T-helper 17 cell (primary cell): Measurements from ENCODE around the gene SH3BP5. TPM values are rescaled to one million over a fixed set of nuclear protein-coding genes. Genes with fewer than 3 reads are reported as not detected.

Experiments
- ATAC-seq: fragments of 150-1000 bp; cut with Tn5 transposase; 2 replicates; pipeline ENCODE4 v1.10.0; 2021; ENCODE audit warnings: mild to moderate bottlenecking, moderate library complexity
- DNase-seq, 3 donors: peaks; one replicate each; pipeline versions ENCODE4 v3.0.0 to v3.0.0-alpha.2; 2020 to 2021
- H3K9me3 ChIP-seq: one replicate; pipeline ENCODE4 v1.7.0; 2013; ENCODE audit warnings: low read length, mild to moderate bottlenecking; ENCODE audit not compliant: control insufficient read depth, poor library complexity, severe bottlenecking
- H3K27ac Mint-ChIP-seq: one replicate; pipeline ENCODE4 v1.8.0; 2022; ENCODE audit warnings: mild to moderate bottlenecking, moderate library complexity, mixed read lengths
- H3K27me3 Mint-ChIP-seq: one replicate; pipeline ENCODE4 v1.8.0; 2022; ENCODE audit warnings: mixed read lengths
- H3K36me3 Mint-ChIP-seq: one replicate; pipeline ENCODE4 v1.8.0; 2022; ENCODE audit warnings: low read depth, mixed read lengths
- H3K4me1 Mint-ChIP-seq: one replicate; pipeline ENCODE4 v1.8.0; 2022; ENCODE audit warnings: mild to moderate bottlenecking, mixed read lengths
- H3K4me3 Mint-ChIP-seq: one replicate; pipeline ENCODE4 v1.8.0; 2022; ENCODE audit warnings: mild to moderate bottlenecking, moderate library complexity, mixed read lengths
- total RNA-seq, 4 donors: library from RNA in 2 of 4; stranded (reverse) in 2 of 4; gene quantifications; one replicate each; pipeline ENCODE4 v1.2.3 and lab custom pipeline; 2022 to 2026

The SH3BP5 gene
- total RNA-seq, 2 donors from 2014 or later, result 50.7 to 78.4 TPM

DNA sequence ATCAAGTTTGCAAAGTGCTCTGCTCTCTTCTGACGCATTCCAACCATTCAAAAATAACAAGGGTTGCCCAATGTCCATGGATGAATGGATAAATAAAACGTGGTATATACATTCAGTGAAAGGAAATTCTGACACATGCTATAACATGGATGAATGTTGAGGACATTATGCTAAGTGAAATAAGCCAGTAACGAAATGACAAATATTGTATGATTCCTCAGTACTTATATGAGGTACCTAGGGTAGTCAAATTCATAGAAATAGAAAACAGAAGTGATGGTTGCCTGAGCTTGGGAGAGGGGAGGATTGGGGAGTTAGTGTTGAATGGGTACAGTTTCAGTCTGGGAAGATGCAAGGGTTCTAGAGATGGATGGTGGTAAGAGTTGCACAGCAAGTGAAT, 33.9 kb downstream of the SH3BP5 start:
- no peaks in the 10 kb centered on the region for H3K27me3 Mint-ChIP-seq
- ATAC-seq (no peak), DNase-seq (no peak)
- peak overlapping the region; percentile 65 for H3K27ac Mint-ChIP-seq
- peaks cover 15% of the 10 kb centered on the region for H3K36me3 Mint-ChIP-seq
- H3K4me3 Mint-ChIP-seq, result no peak overlapping the region
- H3K4me1 Mint-ChIP-seq, result peaks cover 54% of the 10 kb centered on the region
- H3K9me3 ChIP-seq, result no peaks in the 10 kb centered on the region

- H3K36me3 Mint-ChIP-seq, result peaks cover 15% of the 10 kb centered on the region
- DNase-seq, result no peak
- H3K4me3 Mint-ChIP-seq, result no peak overlapping the region
- H3K4me1 Mint-ChIP-seq, result peaks cover 56% of the 10 kb centered on the region
- H3K27ac Mint-ChIP-seq, result peak overlapping the region; percentile 65
- ATAC-seq, result no peak
- no peaks in the 10 kb centered on the region for H3K27me3 Mint-ChIP-seq
- no peaks in the 10 kb centered on the region for H3K9me3 ChIP-seq
These were observed 34.6 kb downstream of the SH3BP5 start for GRCh38 chr3:15297608-15298350.

DNA sequence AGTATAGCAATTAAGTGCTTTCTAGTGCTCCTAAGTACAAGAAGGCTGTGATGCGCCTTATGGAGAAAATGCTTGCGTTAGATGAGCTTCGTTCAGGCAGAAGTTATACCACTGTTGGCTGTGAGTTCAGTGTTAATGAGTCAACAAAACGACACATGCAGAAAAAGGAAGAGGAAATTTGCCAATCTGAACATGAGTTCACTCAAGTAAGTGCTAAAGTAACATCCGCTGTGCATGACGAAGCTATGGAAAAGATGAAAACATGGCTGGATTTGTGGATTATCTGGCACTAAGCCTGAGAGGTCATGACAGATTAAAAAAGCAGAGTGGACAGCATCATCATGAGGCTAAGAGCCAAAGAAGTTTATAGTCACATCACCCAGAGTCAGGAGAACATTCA, 36.9 kb downstream of the SH3BP5 start:
- no peak for DNase-seq
- no peaks in the 10 kb centered on the region for H3K9me3 ChIP-seq
- no peak overlapping the region for H3K4me3 Mint-ChIP-seq
- no peaks in the 10 kb centered on the region for H3K27me3 Mint-ChIP-seq
- H3K4me1 Mint-ChIP-seq, result peaks cover 60% of the 10 kb centered on the region
- H3K27ac Mint-ChIP-seq, result peak overlapping the region; percentile 12
- no peak for ATAC-seq
- peaks cover 15% of the 10 kb centered on the region for H3K36me3 Mint-ChIP-seq

DNA sequence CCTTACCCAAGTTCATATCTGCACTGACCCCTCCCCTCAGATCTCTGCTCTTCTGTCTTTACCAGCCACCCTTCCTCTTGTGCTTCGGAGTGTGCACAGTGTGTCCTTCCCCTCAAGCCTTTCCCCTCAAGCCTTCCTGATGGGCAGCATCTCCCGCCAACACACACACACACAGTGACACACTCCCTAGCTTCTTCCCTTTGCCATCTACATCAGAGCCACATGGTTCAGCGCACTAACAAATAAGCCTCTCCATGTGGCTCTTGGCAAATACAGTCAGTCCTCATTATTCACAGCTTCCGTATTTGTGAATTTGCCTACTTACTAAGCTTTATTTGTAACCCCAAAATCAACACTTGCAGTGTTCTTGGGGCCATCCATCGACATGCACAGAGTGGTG, 37.5 kb downstream of the SH3BP5 start:
- H3K9me3 ChIP-seq, result no peaks in the 10 kb centered on the region
- no peak for DNase-seq
- peaks cover 15% of the 10 kb centered on the region for H3K36me3 Mint-ChIP-seq
- no peak for ATAC-seq
- peak overlapping the region; percentile 12 for H3K27ac Mint-ChIP-seq
- no peaks in the 10 kb centered on the region for H3K27me3 Mint-ChIP-seq
- H3K4me1 Mint-ChIP-seq, result peaks cover 59% of the 10 kb centered on the region
- no peak overlapping the region for H3K4me3 Mint-ChIP-seq

- Mint-ChIP-seq H3K27ac (peak overlapping the region; percentile 93), H3K4me1 (peaks cover 70% of the 10 kb centered on the region), H3K36me3 (peaks cover 11% of the 10 kb centered on the region), H3K4me3 (peak overlapping the region; percentile 81), H3K27me3 (no peaks in the 10 kb centered on the region)
- H3K9me3 ChIP-seq, result no peaks in the 10 kb centered on the region
- DNase-seq (no peak), ATAC-seq (no peak)
These were observed 39.4 kb downstream of the SH3BP5 start for GRCh38 chr3:15292765-15293522.

GRCh38 chr3:15291589-15292541, 40.5 kb downstream of the SH3BP5 start:
- Mint-ChIP-seq H3K36me3 (peaks cover 8% of the 10 kb centered on the region), H3K27ac (peak overlapping the region; percentile 93), H3K4me3 (peak overlapping the region; percentile 81), H3K27me3 (no peaks in the 10 kb centered on the region), H3K4me1 (peaks cover 69% of the 10 kb centered on the region)
- no peaks in the 10 kb centered on the region for H3K9me3 ChIP-seq
- DNase-seq (peak; percentile 34 to 67 (median 41)), ATAC-seq (peak; percentile 95)

- Mint-ChIP-seq H3K4me1 (peaks cover 73% of the 10 kb centered on the region), H3K4me3 (peak overlapping the region; percentile 77), H3K27me3 (no peaks in the 10 kb centered on the region), H3K27ac (peak overlapping the region; percentile 93), H3K36me3 (peaks cover 8% of the 10 kb centered on the region)
- no peak for DNase-seq
- no peaks in the 10 kb centered on the region for H3K9me3 ChIP-seq
- no peak for ATAC-seq
These were observed 41.6 kb downstream of the SH3BP5 start for GRCh38 chr3:15290736-15291135.

DNA sequence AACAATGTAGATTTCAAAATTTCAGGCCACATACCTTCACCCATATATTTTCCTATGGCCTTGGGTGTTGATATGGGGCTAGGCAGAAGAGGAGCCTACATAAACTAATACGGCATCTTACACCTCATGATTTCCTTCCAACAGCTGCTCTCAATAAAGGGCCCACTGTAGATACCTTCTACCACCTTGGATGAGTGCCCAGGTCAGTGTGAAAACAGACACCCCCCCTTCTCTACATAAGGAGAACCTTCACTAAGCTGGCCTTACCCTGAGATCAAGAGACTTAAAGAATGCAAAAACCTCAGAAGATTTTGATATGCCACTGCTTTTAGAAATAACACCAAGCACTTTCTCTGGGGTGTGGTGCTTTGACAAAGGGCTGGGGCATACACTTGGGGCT, 42.7 kb downstream of the SH3BP5 start:
- H3K36me3 Mint-ChIP-seq, result no peaks in the 10 kb centered on the region
- peak overlapping the region; percentile 77 for H3K4me3 Mint-ChIP-seq
- no peaks in the 10 kb centered on the region for H3K27me3 Mint-ChIP-seq
- H3K27ac Mint-ChIP-seq, result peak overlapping the region; percentile 93
- H3K4me1 Mint-ChIP-seq, result peaks cover 68% of the 10 kb centered on the region
- no peak for ATAC-seq
- no peaks in the 10 kb centered on the region for H3K9me3 ChIP-seq
- DNase-seq, result no peak

DNA sequence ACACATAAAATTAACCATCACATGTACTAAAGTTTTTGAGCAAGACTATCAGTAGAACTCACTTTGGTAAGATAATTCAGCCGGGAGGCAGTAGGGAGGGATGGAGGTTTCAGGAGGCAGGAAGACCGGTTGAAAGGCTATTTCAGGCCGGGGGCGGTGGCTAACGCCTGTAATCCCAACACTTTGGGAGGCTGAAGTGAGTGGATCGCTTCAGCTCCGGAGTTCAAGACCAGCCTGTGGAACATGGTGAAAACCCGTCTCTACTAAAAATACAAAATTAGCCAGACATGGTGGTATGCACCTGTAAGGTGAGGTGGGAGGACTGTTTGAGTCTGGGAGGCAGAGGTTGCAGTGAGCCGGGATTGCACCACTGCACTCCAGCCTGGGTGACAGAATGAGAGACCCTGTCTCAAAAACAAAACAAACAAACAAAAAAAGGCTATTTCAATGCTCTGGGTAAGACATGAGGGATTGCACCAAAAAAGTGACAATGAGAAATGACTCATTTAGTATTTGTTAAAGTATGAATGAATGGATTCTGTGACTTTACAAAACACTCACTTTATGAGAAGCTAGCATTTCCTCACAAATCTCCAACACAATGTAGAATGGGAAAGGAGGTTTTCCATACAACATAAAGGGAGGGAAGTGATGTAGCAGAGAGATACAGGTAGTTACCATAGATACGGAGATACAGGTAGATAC, 43.9 kb downstream of the SH3BP5 start:
- H3K4me3 Mint-ChIP-seq, result peak overlapping the region; percentile 59
- no peak for DNase-seq
- H3K27ac Mint-ChIP-seq, result peak overlapping the region; percentile 93
- no peaks in the 10 kb centered on the region for H3K9me3 ChIP-seq
- H3K36me3 Mint-ChIP-seq, result no peaks in the 10 kb centered on the region
- H3K27me3 Mint-ChIP-seq, result no peaks in the 10 kb centered on the region
- peaks cover 72% of the 10 kb centered on the region for H3K4me1 Mint-ChIP-seq
- no peak for ATAC-seq

DNA sequence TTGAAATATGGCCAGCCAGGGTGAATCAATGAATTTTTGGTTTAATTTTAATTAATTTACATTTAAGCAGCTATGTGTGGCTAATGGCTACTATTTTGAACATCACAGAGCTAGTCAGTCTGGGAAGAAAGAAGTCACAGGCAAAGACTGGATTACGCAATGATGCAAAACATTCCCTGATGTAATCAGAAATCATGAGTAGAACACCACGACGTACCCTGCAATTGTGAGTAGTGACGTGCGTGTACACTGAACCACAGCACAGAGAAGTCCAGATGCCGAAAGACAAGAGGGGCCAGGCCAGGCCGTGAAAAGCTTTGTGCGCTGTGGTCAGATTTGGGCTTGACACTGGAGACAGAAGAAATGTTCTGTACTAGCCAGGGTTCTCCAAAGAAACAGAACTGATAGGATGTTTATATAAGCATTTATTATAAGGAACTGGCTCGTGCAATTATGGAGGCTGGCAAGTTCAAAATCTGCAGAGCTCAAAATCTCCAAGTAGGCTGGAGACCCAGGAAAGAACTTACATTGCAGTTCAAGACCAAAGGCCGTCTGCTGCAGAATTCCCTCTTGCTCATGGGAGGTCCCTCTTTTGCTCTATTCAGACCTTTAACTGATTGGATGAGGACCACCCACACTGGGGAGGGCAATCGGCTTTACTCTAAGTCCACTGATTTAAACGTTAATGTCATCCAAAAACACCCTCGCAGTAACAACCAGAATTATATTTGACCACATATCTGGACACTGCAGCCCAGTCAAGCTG, 44.6 kb downstream of the SH3BP5 start:
- DNase-seq (no peak), ATAC-seq (no peak)
- Mint-ChIP-seq H3K4me3 (peak overlapping the region; percentile 59), H3K27ac (no peak overlapping the region), H3K36me3 (no peaks in the 10 kb centered on the region), H3K27me3 (no peaks in the 10 kb centered on the region), H3K4me1 (peaks cover 72% of the 10 kb centered on the region)
- no peaks in the 10 kb centered on the region for H3K9me3 ChIP-seq

DNA sequence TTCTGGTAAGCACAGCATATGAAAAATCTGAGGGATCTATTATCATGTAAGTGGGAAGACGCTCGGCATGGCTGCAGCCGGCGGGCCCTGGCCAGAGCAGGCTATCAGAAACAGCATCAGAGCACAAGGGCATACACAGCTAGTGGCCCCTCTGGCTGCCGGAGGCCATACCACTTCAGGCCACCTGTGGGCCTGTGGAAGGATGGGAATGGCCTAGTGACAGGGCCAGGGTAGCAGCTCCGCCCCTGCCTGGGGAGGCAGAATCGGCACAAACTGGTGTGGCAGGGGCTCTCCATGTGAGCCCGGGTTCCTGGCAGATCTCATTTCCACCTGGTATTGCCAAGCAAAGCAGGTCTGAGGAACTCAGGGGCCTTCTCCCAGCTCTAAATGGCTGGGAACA, 46.4 kb downstream of the SH3BP5 start:
- H3K4me3 Mint-ChIP-seq, result no peak overlapping the region
- H3K36me3 Mint-ChIP-seq, result no peaks in the 10 kb centered on the region
- DNase-seq (no peak), ATAC-seq (no peak)
- peaks cover 65% of the 10 kb centered on the region for H3K4me1 Mint-ChIP-seq
- no peaks in the 10 kb centered on the region for H3K27me3 Mint-ChIP-seq
- H3K9me3 ChIP-seq, result no peaks in the 10 kb centered on the region
- peak overlapping the region; percentile 90 for H3K27ac Mint-ChIP-seq
